AG09309 (cell line): ENCODE data around the gene RARS1.

Experiments
- DNase-seq: peaks from one replicate; pipeline ENCODE4 v3.0.0-alpha.2; 2010; ENCODE audit warnings: low read depth
- H3K4me3 ChIP-seq: 2 replicates; pipeline ENCODE4 v1.5.1; 2011; ENCODE audit warnings: mild to moderate bottlenecking, low read depth, low read length, moderate library complexity; ENCODE audit not compliant: control insufficient read depth
- TF ChIP-seq, protein P1 (sequence below): IDR thresholded peaks from 2 replicates; pipeline ENCODE4 v1.5.1; 2011; ENCODE audit warnings: mild to moderate bottlenecking, low read depth, low read length, inconsistent platforms; ENCODE audit not compliant: insufficient read depth, control insufficient read depth; ENCODE audit errors: missing control alignments

The RARS1 gene

GRCh38 chr5:168477060-168477459 lies 9.2 kb upstream of the RARS1 start:
- peak; percentile 50 for DNase-seq
- H3K4me3 ChIP-seq = peak overlapping the region; percentile 5; the same call in 1 of the 2 replicates
- TF ChIP-seq, protein P1, sequence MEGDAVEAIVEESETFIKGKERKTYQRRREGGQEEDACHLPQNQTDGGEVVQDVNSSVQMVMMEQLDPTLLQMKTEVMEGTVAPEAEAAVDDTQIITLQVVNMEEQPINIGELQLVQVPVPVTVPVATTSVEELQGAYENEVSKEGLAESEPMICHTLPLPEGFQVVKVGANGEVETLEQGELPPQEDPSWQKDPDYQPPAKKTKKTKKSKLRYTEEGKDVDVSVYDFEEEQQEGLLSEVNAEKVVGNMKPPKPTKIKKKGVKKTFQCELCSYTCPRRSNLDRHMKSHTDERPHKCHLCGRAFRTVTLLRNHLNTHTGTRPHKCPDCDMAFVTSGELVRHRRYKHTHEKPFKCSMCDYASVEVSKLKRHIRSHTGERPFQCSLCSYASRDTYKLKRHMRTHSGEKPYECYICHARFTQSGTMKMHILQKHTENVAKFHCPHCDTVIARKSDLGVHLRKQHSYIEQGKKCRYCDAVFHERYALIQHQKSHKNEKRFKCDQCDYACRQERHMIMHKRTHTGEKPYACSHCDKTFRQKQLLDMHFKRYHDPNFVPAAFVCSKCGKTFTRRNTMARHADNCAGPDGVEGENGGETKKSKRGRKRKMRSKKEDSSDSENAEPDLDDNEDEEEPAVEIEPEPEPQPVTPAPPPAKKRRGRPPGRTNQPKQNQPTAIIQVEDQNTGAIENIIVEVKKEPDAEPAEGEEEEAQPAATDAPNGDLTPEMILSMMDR = no peak

DNA sequence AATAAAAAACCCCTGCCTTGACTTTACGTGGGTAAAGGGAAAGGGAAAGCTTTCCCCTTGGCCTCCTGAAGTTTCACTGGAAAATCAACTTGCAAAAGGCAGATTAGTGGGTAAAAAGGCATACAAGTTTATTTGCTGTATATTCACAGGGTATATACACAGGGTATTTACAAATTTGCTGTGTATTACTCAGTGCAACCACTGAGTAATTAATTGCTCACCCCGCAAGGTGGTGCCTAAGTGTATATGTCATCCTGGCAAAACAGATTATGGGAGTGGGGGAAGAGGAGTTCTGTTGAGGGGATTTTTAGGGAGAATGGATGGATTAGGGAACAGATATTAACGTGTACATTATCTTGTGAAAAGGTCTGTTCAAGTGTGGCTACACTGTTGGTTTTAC lies 7.1 kb upstream of the RARS1 start:
- TF ChIP-seq, protein P1 = no peak
- H3K4me3 ChIP-seq = no peak overlapping the region
- no peak for DNase-seq

DNA sequence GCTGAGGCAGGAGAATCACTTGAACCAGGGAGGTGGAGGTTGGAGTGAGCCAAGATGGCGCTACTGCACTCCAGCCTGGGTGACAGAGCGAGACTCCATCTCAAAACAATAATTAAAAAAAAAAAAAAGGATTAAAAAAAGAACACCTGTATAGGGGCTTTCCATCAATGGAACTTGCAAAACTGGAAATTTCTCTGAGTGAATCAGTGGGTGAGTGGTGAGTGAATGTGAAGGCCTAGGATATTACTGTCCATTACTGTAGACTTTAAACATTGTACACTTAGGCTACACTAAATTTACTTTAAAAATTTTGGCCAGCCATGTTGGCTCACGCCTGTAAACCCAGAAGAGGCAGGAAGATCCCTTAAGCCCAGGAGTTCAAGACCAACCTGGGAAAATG lies 5.7 kb upstream of the RARS1 start:
- DNase-seq = no peak
- TF ChIP-seq, protein P1 = no peak
- H3K4me3 ChIP-seq = no peak overlapping the region

DNA sequence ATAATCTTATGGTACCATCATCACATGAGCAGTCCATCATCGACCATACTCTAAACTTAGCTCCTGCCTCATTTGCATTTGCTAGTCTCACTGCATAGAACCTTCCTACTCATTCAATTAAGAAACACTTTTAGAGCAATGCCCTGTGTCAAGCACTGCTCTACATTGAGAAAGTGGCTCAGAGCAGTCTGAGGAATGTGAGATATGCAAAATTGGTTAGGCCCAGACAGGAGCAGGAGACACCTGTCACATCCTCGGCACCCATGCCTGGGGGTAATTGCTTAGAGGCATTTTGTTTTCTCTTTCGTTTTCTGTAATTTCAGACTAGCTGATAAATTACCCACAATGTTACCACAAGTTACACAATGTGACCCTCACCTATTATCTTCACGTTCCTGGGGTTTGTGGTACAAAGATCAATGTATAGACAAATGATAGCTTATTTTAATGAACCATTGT lies 4.9 kb upstream of the RARS1 start:
- TF ChIP-seq, protein P1 = no peak
- DNase-seq = no peak
- H3K4me3 ChIP-seq = no peak overlapping the region

- no peak overlapping the region for H3K4me3 ChIP-seq
These were observed 3.9 kb upstream of the RARS1 start for GRCh38 chr5:168482361-168482760.

GRCh38 chr5:168489059-168489458 lies 2.8 kb downstream of the RARS1 start:
- no peak overlapping the region for H3K4me3 ChIP-seq
- no peak for DNase-seq
- TF ChIP-seq, protein P1 = no peak

More at GRCh38 chr5:168482361-168482760, 3.9 kb upstream of the RARS1 start:
- TF ChIP-seq, protein P1 = no peak
- DNase-seq = no peak
